ENCODE results near the gene GPRC5B.

The GPRC5B gene

DNA sequence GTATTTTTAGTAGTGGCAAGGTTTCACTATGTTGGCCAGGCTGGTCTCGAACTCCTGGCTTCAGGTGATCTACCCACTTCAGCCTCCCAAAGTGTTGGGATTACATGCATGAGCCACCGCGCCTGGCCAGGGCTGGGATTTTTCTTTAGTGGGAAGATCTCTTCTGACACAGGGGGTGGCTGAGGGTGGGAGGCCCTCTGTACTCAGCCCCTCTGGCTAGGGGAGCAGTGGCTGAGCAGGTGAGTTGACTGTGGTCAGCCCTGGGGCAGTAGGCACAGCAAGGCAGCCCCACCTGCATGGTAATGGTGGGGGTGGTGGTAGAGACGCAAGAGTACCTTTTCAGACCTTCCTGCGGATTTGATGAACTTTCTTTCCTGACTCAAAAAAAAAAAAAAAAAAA lies 12.3 kb upstream of the GPRC5B start:
- no peak for DNase-seq

DNA sequence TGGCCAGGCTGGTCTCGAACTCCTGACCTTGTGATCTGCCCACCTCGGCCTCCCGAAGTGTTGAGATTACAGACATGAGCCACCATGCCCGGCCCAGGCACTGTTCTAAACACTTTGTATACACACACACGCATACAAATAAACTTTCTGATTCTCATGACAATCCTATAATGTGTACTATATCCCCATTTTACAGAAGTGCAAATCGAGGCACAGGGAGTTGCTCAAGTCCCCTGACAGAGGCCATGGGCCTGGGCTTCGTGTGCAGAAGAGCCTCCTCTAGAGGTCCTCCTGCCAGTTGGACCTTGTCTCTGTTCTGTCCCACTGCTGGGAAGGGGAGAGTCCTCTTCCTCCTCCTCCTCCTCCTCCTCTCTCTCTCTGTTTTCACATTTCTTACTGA lies 9.9 kb upstream of the GPRC5B start:
- DNase-seq, result no peak

DNA sequence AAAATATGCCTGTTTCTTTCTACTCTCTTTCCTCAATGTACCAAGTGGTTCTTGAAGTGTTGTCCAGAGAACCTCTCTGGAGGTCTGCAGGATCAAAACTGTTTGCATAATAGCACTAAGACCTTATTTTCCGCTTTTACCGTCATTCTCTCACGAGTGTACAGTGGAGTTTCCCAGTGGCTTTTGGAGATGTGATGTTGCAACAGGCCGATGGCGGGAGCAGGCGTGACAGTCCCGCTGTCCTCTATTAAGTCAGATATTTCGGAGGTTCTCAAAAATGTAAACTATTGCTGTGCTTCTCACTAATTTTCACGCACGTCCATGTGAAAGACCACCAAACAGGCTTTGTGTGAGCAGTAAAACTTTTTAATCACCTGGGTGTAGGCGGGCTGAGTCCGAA lies 8.3 kb upstream of the GPRC5B start:
- no peak for DNase-seq

DNA sequence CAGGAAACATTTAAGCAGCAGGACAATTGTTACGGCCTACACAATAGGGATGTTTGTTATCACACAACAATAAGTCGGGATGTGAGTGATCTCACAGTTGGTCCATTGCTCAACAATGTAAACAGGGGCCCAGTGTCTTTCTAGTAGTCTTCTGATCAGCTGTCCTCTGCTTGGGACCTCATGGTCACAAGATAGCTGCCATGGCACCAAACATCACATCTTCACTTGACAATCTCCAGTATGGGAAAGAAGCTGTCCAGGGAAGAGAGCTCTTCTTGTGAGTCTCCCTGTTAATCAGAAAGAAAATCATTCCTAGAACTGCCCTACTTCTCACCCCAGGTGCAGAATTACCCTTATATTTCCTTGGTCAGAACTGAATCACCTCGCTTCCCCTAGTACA lies 6.3 kb upstream of the GPRC5B start:
- DNase-seq, result no peak

DNA sequence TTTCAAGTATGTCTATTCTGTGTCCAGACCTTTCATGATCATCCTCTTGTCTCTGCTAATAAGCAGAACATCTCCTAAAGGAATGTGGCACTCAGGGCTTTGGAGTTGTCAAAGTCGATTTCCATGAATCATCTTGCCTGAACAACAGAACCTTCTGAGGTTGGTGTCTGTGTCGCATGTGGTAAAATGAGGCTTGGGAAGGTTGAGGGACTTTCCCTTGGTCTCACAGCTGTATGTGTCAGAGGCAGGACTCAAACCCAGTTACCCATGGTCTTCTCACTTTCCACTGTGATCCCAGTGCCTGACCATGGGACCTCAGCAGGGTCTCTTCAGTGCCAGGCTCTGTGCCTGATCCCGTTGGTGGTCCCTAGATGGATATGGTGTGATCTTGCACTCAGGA lies 4.2 kb upstream of the GPRC5B start:
- DNase-seq, result no peak

DNA sequence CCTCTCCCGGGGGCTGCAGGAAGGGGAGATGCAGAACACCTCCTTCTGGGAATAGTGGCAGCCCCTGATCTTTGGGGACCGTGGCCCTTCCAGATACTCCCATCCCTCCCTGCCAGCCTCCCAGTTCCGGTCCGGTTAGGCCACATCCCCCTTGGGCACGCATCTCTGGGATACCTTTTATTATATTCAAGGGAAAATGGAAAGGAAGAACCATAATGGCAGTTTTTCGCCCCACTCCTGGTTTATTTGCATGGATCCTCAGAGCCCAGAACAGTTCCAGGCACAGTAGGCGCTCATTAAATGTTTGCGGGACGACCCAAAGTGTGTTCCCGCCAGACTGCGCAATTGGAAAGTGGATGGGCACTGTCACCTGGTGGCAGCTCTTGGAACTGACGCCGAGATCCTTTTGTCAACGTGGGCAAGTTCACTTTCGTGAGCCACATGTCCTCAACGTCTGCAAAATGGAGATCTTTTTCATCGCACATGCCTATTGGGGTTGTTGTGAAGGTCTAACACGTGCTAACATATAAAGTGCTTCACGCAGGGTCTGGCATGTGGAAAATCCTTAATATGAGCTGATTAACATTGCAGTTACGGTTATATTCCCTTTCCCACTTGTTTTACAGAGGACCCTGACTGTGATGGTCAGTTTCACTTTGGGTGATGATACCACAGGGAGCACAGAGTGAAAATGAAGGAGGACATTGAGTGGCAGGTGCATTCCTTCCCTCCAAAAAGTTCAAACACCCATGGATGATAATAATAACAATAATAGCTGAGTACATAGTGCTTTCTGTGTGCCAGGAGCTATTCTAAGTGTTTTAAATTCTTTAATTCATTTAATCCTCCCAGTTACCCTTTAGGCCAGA lies 1.7 kb upstream of the GPRC5B start:
- DNase-seq, result peak; percentile 28

DNA sequence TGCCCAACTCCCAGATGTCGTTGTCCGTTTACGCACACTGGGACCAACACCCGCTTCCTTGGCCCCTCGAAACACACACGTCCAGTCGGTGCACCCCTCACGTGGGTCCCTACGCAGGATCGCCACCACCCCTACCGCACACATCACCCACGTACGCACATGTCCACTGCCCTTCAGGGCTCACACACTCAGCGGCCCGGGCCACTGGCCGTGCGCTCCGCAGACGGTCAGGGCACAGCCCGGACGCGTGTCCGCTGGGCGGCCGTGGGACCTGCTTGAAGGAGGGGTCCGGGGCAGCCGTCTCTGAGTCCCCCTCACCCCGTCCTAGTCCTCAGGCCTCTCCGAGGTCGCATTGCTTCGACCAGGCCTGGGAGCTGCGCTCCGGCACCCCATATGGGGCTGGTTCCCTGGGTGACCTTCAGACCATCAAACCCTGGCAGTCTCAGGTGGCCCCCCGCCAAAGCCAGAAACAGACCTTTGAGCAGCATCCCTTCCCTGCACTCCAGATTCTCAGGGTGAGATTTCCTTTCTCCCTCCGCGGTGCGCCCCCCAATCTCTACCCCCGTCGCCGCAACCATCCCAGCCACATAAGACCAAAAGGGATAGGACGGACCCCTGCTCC lies 914 bp upstream of the GPRC5B start:
- no peak for DNase-seq

DNA sequence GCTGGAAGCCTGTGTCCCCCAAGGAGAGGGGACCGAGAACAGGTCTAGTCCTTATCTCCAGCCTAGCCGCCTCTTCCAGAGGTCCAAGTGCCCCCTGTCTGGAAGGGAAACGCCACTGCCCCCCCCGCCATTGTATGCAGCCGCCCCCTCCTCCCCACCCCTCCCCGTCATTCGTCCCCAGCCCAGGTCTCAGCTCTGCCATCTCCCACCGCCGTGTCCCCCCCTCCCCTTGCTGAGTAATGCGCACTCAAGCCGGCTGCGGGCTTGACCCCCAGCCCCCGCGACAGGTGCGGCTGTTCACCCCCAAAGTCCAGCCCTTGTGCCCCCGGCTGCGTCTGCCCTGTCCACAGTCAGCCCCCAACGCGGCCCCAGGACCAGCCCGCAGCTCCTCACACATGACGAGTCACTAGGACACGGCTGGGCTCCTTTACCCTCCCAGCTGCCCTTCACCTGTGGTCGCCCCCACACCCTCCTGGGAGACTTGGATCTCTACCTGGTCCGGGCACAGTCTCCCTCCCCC lies 622 bp downstream of the GPRC5B start:
- DNase-seq, result no peak

DNA sequence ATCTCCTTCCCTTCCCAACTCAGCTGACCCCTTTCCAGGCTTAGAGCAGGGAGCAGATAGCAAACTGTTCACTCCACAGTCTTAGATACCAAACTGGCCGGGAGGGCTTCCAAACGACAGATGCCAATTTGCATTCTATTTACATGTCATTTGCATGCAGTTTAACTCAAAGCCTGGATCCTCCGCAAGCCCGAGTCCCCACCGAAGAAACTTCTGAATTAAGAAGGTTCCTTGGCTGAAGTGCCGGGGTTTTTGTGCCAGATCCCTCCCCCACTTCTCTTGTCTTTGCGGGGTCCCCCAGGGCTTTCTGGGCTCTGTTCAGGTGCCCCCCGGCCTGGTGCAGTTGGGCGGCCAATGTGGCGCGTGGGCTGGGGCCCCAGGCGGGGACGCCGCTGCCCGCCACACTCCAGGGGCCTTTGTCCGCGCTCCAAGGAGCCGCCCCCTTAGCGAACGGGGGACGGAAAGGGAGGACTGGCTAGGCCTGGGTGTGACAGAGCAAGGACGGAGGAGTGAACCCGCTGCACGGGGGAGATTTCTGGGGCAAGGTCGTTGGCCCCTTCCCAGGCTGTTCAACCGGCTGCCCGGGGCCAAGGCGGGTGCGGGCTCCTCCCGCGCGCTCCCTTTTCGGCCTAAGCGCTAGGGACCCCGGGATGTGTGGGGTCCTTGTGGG lies 1.2 kb downstream of the GPRC5B start:
- DNase-seq, result peak; percentile 42

DNA sequence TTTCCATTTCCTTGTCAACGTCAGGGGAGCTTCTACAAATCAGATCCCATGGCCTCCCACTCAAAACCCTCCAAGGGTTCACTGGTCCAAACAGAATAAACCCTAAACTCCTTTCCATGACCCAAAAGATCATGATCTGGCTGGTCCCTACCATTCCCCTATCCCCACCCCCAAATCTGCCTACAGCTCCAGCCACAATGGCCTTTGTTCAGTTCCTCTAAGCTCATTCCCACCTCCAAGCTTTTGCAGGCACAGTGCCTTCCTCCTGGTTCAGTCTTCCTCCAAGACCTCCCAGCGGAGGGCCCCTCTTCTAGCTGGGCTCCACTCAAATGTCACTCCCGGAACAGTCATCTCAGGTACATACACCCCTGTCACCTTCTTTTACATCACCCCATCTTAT lies 2.0 kb downstream of the GPRC5B start:
- no peak for DNase-seq

DNA sequence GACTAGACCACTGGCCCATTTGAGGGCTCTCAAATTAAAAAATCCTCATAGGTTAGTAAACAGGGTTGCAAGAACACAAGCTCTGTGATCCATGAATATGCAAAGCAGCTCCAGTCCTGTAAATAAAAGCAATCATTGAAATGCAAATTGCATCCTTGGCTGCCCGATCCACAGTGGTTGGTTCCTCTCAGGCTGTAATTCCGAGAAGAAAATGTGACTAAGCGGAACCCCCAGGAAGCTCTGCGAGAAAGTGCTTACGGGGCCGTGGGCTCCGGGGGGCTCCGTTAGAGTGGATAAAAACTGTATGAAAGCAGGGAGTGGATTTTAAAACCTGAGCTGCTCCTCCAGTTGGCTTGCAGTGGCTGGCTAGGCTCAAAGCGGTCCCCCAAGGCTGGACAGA lies 2.5 kb downstream of the GPRC5B start:
- DNase-seq, result no peak

DNA sequence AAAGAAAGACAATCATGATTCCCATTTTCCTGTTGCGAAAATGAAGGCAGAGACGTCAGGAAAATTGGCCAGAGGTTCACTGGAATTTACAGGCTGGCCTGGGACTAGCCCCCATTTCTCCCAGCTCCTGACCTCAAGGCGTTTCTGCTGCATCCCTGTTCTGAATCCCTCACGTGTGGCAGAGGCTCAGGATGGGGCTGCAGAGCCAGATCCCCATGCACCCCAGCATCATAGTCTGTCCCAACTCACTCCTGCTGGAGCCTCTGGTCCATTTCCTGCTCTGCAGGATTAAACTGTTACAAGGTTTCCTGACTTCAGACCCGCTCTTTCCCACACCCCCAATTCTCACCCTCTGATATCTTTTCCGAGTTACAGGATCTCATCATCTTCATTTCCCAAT lies 2.9 kb downstream of the GPRC5B start:
- DNase-seq, result no peak

DNA sequence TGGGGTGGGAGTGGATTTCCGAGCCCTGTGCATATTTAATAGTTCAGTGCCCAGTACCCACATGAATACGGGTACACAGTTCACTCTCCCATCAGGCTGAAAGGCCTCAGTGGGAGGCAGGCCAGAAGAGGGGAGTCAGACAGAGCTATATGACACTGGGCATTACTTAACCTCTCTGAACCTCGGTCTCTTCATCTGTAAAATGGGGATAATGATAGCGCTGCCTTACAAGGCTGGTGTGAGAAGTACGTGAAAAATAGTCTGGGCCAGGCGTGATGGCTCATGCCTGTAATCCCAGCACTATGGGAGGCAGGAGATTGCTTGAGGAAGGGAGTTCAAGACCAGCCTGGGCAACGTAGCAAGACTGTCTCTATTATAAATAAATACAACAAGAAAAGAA lies 3.6 kb downstream of the GPRC5B start:
- no peak for DNase-seq

DNA sequence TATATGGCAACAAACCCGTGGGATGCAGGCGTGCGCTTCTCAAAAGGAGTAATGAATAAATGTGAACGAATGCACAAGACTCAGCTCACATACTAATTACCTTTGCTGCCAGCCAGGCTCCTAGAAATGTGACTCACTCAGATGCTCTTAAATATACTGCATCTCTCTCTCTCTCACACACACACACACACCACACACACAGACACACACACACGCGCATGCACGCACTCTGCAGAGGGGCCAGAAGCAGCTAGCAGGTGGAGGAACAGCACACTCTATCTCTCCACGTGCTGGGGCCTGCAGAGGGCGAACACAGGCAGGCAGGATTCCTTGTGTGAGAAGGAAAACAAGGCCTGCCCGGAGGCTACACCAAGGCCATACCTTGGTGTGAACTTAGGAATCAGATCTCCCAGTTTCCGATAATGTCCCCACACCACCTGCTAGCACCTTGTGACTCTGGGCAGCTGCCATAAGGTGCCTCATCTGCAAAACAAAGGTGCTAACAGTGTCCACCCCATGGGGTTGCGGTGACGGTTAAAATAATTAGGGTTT lies 5.3 kb downstream of the GPRC5B start:
- peak; percentile 94 for DNase-seq

DNA sequence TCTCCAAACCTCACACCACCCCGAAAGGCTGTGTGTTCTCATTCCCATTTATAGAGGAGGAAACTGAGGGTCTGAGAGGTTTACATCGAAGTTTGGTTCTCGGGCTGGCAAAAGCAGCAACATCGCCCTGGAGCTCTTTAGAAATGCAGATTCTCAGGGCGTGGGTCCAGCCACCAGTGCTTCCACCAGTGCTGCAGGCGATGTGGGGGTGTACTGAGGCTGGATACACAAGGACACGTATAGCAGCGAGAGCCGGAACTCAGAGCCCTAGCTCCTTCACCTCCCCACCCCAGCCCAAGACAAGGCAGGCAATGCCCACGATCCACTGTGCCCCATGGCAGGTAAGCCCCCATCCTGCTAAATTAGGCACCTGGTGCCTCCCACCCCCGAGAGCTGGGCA lies 5.9 kb downstream of the GPRC5B start:
- no peak for DNase-seq

DNA sequence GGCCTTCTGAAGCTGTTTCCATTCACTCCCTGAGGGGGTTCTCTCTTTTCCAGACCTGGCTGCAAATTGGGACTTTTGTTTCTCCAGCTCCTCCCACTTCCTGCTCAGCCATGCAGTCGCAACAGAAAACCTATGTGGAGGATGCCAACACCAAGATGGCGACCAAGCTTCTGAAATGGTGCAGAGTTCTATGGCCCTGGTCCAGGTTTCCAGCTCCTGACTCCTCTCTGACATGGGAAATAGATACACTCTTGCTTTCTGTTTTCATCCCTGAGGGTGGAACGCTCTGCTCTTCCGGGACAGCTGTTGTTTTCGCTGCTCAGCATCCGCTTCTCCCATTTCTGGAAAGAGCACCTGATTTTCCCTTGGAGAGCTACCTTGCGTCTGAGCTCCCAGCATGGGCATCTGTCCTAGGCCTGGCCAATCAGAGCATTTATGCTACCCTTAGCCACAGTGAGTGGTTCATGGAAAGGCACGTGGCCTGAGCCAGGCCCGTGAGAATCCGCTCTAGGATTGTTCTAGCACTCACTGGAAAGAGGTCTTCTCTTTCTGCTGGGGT lies 8.1 kb downstream of the GPRC5B start:
- DNase-seq, result no peak

DNA sequence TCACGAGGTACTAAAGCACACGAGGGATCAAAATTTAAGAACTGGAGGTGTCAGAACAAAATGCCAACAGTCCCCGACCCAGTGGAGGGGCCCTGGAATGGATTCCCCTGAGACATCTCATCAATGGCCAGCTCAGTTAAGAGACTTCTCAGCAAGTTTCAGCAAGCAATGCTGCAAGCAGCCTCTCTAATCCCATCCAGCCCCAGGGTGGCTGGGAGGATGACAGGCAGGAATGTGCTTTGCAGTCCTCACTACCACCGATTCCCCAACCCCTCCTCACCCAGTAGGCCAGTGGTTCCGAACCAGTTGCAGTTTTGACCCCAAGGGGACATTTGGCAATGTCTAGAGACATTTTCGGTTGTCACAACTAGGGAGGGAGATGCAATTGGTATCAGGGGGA lies 8.7 kb downstream of the GPRC5B start:
- DNase-seq, result no peak

DNA sequence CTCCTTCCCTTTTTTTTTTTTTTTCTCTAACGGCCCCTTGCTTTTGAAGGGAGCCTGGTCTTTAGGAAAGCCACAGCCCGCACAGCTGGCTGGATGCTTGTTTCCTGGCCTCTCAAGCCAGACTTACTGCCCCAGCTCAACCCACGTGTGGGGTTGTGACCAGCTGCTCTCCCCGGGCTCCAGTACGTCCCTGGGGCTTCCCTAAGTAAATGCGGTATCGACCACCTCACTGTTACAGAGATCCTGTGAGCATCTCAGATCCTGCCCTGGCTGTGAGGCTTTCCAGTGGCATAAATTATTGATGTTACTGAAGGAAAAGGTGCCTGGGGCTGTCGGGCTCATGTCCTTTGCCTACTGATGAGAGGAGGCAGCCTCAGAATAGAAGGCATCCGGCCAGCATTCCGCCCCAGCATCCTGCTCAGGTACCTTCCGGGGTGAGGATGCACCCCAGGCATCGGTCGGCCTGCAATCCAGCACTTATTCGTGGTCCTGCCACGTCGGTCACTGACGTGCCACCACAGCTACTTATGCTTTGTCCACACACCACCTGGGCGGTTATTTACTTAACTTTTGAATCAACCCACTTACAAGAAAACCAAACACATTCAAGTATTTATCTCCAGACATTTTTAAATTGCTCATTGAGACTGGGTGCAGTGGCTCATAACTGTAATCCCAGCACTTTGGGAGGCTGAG lies 9.6 kb downstream of the GPRC5B start:
- DNase-seq, result no peak

DNA sequence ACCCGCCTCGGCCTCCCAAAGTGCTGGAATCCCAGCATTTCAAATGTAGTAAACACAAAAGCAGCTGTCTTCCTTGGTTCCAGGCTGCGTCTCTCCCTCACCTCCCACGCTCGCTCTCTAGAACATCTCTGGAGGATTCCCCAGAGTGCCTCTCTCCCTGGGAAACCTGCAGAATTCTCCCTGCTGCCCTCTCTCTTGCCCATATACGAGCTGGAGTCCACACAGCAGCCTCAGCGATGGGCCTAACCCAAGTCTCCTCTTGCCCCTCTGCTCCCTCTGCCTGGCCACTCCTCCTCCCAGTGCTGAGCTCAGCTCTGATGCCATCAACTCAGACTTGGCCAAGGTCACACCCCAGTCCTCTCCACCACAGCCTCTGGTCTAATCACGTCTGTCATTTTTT lies 10.6 kb downstream of the GPRC5B start:
- DNase-seq, result no peak

DNA sequence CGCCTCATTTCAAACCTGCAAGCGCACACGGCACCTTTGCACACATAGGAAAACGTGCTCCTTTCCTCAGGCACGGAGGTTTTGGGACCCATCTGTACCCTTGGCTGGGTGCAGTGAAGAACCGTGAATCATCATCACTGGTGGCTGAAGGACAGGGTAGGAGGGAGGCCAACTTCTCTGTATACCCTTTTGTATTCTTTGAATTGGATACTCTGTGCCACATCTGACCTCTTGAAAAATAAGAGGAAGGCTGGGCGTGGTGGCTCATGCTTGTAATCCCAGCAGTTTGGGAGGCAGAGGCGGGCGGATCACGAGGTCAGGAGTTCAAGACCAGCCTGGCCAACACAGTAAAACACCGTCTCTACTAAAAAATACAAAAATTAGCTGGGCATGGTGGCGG lies 11.7 kb downstream of the GPRC5B start:
- DNase-seq, result no peak

DNA sequence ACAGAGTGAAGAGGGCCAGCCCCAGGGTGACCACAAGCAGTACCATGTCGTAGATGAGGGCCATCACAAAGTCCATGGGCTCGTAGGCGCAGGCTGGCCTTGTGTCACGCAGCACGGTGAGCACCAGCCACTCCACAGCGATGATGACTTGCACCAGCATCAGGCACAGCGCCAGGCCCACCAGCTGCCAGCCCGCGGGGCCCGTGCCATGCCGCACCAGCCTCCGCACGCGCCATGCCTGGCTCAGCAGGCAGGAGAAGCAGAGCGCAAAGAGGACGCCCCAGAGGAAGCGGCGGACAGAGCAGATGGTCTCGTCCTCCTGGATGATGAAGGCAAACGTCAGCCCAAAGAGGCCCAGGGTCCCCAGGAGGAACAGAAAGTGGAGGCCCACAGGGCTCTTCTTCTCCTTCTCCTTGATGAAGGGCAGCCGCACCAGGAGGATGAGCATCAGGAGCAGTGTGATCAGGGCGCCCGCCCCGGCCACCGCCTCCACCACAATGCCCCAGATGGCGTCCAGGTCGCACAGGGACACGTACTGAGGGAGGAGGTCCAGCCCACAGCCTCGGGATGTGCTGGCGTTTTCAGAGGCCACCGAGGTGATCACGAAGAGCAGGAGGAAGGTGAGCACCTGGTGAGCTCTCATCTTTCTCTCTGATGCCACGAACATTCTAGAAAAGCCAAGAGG lies 12.3 kb downstream of the GPRC5B start:
- DNase-seq, result no peak

DNA sequence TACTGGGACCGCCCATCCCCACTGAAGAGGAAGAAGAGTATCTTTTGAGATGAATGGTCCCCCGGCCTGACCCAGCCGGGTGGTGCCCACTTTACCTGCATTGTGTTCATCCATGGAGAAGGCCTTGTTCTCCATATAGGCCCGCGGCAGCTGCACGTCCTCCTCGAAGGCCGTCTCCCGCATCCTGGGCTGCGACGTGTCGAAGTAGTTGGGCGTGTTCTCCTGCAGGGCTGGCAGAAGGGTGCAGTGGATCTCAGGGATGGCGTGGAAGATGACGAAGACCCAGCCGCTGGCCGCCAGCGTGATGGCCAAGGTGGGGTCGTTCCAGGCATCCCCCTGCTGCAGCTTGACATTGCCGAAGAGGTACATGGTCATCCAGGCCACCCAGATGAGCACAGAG lies 12.9 kb downstream of the GPRC5B start:
- DNase-seq, result no peak

All from COR-L47 (cell line).